ENCODE measurements around the gene GPR183. TPM values are rescaled to one million over a fixed set of nuclear protein-coding genes. Genes with fewer than 3 reads are reported as not detected.

The GPR183 gene, protein sequence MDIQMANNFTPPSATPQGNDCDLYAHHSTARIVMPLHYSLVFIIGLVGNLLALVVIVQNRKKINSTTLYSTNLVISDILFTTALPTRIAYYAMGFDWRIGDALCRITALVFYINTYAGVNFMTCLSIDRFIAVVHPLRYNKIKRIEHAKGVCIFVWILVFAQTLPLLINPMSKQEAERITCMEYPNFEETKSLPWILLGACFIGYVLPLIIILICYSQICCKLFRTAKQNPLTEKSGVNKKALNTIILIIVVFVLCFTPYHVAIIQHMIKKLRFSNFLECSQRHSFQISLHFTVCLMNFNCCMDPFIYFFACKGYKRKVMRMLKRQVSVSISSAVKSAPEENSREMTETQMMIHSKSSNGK
- total RNA-seq (2022; extraction: Qiagen RNA extraction; ENCODE audit: low read depth): not detected in 5 replicates

DNA sequence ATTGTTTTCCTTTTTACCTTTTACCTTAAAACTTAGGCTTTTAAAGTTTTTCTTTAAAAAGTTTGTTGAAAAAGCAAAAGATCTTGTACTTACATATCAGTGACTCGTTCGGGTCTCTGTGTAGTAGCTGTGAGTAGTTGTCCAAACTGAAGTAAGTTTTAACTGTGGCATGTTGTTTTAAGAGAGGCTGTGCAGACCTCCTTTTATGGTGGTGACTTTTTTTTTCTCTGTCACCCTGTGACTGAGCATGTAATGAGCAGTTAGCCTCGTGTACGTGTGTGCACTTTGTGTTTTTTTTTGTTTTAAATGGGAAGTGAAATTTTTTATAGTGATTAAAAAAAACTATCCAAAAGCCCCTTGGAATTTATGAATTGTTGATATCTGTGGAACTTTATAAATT is at the start of gene GPR183:
TSS of gene GPR183 (minus strand) at position 153 of the 400 bp plus-strand sequence. CDS start 11,254 bp downstream, outside the sequence.

DNA sequence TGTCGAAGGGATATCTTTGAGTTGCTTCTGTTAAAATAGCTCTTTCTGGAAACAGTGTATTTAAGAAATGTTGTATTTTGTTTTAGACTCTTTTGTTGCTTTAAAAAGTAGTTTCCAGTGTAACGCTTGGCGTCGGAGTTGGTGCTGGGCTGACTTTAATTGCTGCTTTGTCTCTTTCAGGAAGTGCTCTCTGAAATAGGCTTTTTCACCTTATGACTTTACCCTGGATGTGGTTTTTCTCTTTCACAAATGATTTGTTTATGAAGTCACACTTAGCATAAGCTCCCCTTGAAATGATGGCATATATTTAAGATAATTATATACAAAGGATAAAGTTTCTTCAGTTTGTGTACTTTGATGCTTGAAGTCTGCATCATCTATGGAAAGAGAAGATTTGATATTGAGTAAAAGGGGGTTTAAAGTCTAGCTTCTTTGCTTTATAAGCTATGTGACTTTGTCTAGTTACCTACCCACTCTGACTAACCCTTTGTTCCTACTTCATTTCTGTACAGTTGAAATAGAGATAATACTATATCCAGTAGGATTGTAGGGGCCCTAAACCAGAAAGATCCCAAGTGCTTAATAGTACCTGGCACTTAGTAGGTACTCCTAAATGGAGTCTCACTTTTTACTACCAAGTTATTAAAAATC is 48.9 kb downstream of the GPR183 start, which contains the start of gene GPR18:
TSS of gene GPR18 (minus strand) at position 170 of the 651 bp plus-strand sequence. CDS start 2,507 bp downstream, outside the sequence.

Other genes with a start within 250 kb of the GPR183 start
- gene UBAC2, start 106.5 kb downstream of the GPR183 start, total RNA-seq (2022; extraction: Qiagen RNA extraction; ENCODE audit: low read depth): 58.5 to 71.0 TPM (median 70.4 TPM) in 5 replicates
- not detected in 5 replicates for gene GPR18, start 49.0 kb downstream of the GPR183 start, total RNA-seq (2022; extraction: Qiagen RNA extraction; ENCODE audit: low read depth)
- 51.5 to 70.4 TPM (median 62.4 TPM) in 5 replicates for gene TM9SF2, start 194.1 kb upstream of the GPR183 start, total RNA-seq (2022; extraction: Qiagen RNA extraction; ENCODE audit: low read depth)

All from A549 treated with DMSO at 1 μM for 4 hours (cell line).